GM23338 (cell line): ENCODE results near the gene PET117.

Experiments used
- EZH2 ChIP-seq: fragments of 200-600 bp; sonication (generic); IDR thresholded peaks from one replicate; pipeline ENCODE4 v1.8.0; 2017; ENCODE audit warnings: antibody characterized with exemption, mild to moderate bottlenecking, low read depth; ENCODE audit not compliant: unreplicated experiment
- EZH2phosphoT487 ChIP-seq: fragments of 200-600 bp; sonication (generic); IDR thresholded peaks from one replicate; pipeline ENCODE4 v1.8.1; 2018; ENCODE audit warnings: antibody characterized with exemption; ENCODE audit not compliant: unreplicated experiment
- POLR2AphosphoS5 ChIP-seq: IDR thresholded peaks from 2 replicates; pipeline ENCODE4 v1.6.1; 2016; ENCODE audit warnings: antibody characterized with exemption, low read depth
- TF ChIP-seq, protein P1 (sequence below), 2 experiments: fragments of 200-600 bp in 1 of 2; sonication (generic) in 1 of 2; conservative IDR thresholded peaks; 2 replicates each; pipeline versions ENCODE4 v1.5.1 to v1.6.1; 2016 to 2017; ENCODE audit warnings: antibody characterized with exemption in 2 of 2, low read depth in 2 of 2, mild to moderate bottlenecking in 2 of 2, moderate library complexity in 1 of 2

- TF ChIP-seq, protein P1, sequence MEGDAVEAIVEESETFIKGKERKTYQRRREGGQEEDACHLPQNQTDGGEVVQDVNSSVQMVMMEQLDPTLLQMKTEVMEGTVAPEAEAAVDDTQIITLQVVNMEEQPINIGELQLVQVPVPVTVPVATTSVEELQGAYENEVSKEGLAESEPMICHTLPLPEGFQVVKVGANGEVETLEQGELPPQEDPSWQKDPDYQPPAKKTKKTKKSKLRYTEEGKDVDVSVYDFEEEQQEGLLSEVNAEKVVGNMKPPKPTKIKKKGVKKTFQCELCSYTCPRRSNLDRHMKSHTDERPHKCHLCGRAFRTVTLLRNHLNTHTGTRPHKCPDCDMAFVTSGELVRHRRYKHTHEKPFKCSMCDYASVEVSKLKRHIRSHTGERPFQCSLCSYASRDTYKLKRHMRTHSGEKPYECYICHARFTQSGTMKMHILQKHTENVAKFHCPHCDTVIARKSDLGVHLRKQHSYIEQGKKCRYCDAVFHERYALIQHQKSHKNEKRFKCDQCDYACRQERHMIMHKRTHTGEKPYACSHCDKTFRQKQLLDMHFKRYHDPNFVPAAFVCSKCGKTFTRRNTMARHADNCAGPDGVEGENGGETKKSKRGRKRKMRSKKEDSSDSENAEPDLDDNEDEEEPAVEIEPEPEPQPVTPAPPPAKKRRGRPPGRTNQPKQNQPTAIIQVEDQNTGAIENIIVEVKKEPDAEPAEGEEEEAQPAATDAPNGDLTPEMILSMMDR (conservative IDR thresholded peaks at IDR 0.05; ENCODE audit: low read depth in 2 of 2) = no peak
- no peak for TF ChIP-seq POLR2AphosphoS5
- no peak for TF ChIP-seq EZH2
- no peak for TF ChIP-seq EZH2phosphoT487
Observed at GRCh38 chr20:18138266-18138582, 561 bp downstream of the PET117 start.
